ENCODE measurements around the gene ALDH1A2.

GRCh38 chr15:57941816-57942215 lies 123.7 kb downstream of the ALDH1A2 start:
- TF ChIP-seq, protein P1, sequence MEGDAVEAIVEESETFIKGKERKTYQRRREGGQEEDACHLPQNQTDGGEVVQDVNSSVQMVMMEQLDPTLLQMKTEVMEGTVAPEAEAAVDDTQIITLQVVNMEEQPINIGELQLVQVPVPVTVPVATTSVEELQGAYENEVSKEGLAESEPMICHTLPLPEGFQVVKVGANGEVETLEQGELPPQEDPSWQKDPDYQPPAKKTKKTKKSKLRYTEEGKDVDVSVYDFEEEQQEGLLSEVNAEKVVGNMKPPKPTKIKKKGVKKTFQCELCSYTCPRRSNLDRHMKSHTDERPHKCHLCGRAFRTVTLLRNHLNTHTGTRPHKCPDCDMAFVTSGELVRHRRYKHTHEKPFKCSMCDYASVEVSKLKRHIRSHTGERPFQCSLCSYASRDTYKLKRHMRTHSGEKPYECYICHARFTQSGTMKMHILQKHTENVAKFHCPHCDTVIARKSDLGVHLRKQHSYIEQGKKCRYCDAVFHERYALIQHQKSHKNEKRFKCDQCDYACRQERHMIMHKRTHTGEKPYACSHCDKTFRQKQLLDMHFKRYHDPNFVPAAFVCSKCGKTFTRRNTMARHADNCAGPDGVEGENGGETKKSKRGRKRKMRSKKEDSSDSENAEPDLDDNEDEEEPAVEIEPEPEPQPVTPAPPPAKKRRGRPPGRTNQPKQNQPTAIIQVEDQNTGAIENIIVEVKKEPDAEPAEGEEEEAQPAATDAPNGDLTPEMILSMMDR (IDR thresholded peaks at IDR 0.05) = no peak
- TF ChIP-seq EP300 (IDR thresholded peaks at IDR 0.05) (no peak), POLR2A (IDR thresholded peaks at IDR 0.05) (no peak)
